Activated T-helper 1 cell treated with anti-CD3 and anti-CD28 coated beads, Interleukin-12 subunit alpha, Interleukin-12 subunit beta, Interleukin-2, Interleukin-4 antibody, amounts not matched to agents 30 ng/mL and 10 ng/mL and 1 ng/mL, durations not matched to agents 14 hours and 24 hours and 36 hours (primary cell): ENCODE data around the gene MYH6. TPM values are rescaled to one million over a fixed set of nuclear protein-coding genes. Genes with fewer than 3 reads are reported as not detected.
"Not testable (repeated sequence)": the region's sequence is repeated elsewhere in the genome, so short reads cannot be mapped to it uniquely, and the experiment has no call there.

Experiments
- DNase-seq: peaks from one replicate; pipeline ENCODE4 v3.0.0; 2021; ENCODE audit warnings: low spot score
- H3K27ac Mint-ChIP-seq: one replicate; pipeline ENCODE4 v1.8.0; 2021; ENCODE audit warnings: mild to moderate bottlenecking, mixed read lengths
- H3K27me3 Mint-ChIP-seq: one replicate; pipeline ENCODE4 v1.8.0; 2022; ENCODE audit warnings: mild to moderate bottlenecking, moderate library complexity, mixed read lengths; ENCODE audit not compliant: insufficient read depth
- H3K36me3 Mint-ChIP-seq: one replicate; pipeline ENCODE4 v1.8.0; 2021; ENCODE audit warnings: low read depth, mixed read lengths
- H3K4me1 Mint-ChIP-seq: one replicate; pipeline ENCODE4 v1.8.0; 2021; ENCODE audit warnings: low read depth, mixed read lengths
- H3K4me3 Mint-ChIP-seq: one replicate; pipeline ENCODE4 v1.8.0; 2021; ENCODE audit warnings: mild to moderate bottlenecking, moderate library complexity, mixed read lengths
- H3K9me3 Mint-ChIP-seq: one replicate; pipeline ENCODE4 v1.8.0; 2021; ENCODE audit warnings: mixed read lengths
- intact Hi-C: fragments of 100-400 bp; cut with micrococcal nuclease; formaldehyde crosslinking; loops from one replicate; pipeline ENCODE4 v1.15.1; 2024
- total RNA-seq: library from RNA; stranded (reverse); gene quantifications from 2 replicates; pipeline ENCODE4 v1.2.3, GENCODE V29; 2022

The MYH6 gene
- total RNA-seq: 0.52 and 0.59 TPM in 2 replicates

DNA sequence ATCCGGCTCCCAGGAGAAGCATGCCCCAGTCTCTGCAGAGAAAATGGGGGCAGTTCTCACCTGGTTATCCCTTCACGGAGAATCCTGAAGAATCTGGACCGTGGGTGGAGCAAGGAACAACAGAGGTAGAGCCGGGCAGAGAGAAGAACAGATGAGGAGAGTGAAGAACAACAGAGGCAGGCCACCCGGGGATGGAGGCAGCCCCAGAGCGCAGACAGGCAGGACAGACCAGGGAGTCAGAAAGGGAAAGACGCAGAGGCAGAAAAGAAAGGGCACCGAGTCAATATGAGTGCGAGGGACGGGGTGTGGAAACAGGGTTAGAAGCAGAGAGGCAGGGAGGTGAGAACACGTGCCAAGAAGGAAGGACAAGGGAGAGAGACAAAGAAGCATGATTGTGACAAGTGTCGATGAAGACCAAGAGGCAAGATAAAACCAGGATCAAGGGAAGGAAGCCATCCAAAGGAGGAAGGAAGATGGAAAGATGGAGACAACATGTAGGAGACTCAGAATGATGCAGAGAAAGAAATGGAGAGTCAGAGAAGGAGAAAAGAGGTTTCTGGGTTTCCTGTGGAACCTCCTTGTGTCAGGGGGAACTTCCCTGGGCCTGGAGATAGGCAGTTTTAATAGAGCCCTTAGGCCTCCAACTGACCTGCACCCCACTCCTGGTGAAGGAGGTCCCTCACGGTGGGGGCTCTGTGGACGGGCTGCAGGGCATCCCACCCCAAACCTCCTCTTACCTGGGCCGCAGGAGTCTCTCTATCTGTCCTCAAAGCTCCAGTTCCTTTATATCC is at the start of gene MYH6:
MYH6 (minus strand) TSS at position 758 of the 791 bp plus-strand sequence. CDS start 1,050 bp downstream, outside the sequence.
- Mint-ChIP-seq H3K36me3 (no peaks in the 10 kb centered on the region), H3K27me3 (peaks cover 5% of the 10 kb centered on the region), H3K9me3 (no peaks in the 10 kb centered on the region), H3K4me1 (peaks cover 10% of the 10 kb centered on the region), H3K27ac (peak within 1 kb of the TSS; percentile 15), H3K4me3 (no peak within 1 kb of the TSS)
- intact Hi-C loops: no loop called here
- DNase-seq: no peak

DNA sequence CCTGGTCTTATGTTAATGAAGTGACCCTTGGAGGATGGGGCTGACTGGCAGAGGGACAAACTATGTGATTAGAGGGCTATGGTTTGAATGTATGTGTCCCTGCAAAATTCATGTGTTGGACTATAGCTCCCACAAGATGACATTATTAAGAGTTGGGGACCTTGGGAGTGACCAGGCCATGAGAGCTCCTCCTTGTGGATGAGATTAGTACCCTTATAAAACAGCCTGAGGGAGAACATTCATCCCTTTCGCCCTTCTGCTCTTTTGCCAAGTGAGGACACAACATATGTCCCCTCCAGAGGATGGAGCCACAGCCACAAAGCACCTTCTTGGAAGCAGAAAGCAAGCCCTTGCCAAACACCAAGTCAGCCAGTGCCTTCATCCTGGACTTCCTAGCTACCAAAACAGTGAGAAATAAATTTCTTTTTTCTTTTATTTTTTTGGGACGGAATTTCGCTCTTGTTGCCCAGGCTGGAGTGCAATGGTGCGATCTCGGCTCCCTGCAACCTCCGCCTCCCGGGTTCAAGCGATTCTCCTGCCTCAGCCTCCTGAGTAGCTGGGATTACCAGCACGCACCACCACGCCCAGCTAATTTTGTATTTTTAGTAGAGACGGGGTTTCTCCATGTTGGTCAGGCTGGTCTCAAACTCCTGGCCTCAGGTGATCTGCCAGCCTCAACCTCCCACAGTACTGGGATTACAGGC is 49.0 kb upstream of the MYH6 start:
- intact Hi-C loops, H3K9me3 Mint-ChIP-seq, H3K27ac Mint-ChIP-seq, H3K4me3 Mint-ChIP-seq, H3K36me3 Mint-ChIP-seq, H3K4me1 Mint-ChIP-seq, DNase-seq: not testable (repeated sequence)
- peaks cover 33% of the 10 kb centered on the region for H3K27me3 Mint-ChIP-seq

DNA sequence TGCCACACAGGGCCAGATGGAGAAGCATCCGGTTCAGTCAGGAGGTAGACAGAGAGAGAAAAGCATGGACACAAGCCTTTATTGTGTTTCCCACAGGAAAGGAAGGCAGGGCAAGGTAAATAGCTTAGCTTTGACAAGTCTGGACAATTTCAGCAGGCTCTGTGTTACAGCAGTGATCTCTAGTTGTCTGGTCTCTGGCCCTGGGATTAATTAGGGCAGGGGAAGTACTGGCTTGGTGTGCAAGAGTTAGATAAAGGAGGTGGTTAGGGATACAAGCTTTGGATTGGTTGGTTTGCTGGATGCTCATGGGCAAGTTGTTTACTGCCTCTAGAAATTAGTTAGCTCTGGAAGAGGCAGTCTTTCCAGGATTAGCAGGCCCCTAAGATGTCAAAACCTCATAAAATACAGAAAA is 46.4 kb upstream of the MYH6 start:
- DNase-seq: no peak
- Mint-ChIP-seq H3K27me3 (peaks cover 30% of the 10 kb centered on the region), H3K4me3 (no peak overlapping the region), H3K4me1 (no peaks in the 10 kb centered on the region), H3K9me3 (no peaks in the 10 kb centered on the region), H3K36me3 (no peaks in the 10 kb centered on the region), H3K27ac (no peak overlapping the region)
- intact Hi-C loops: no loop called here

DNA sequence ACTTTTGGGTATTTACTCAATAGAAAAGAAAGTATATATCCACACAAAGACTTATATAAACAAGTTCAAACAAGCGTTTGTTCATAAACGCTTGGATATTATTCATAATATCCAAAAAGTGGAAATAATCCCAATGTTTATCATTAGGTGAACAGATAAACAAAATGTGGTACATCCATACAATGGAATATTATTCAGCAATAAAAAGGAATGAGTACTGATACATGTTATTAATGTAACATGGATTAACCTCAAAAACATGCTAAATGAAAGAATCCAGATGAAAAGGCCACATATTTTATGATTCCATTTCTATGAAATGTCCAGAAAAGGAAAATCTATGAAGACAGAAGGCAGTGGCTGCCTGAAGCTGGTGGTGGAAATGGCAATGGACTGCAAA is 44.2 kb upstream of the MYH6 start:
- Mint-ChIP-seq H3K27ac (no peak overlapping the region), H3K36me3 (peaks cover 2% of the 10 kb centered on the region), H3K4me3 (no peak overlapping the region), H3K4me1 (no peaks in the 10 kb centered on the region), H3K27me3 (peaks cover 17% of the 10 kb centered on the region), H3K9me3 (no peaks in the 10 kb centered on the region)
- intact Hi-C loops: no loop called here
- no peak for DNase-seq

DNA sequence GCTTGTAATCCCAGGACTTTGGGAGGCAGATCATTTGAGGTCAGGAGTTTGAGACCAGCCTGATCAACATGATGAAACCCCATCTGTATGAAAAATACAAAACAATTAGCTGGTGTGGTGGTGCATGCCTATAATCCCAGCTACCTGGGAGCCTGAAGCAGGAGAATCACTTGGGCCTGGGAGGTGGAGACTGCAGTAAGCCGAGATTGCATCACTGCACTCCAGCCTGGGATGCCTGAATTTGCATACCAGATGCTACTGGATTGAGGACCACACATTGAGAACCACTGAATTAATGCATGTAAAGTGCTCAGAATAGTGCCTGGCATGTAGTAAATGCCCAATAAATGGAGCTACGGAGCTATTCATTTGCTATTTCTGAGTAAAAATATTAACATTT is 42.3 kb upstream of the MYH6 start:
- no peaks in the 10 kb centered on the region for H3K4me1 Mint-ChIP-seq
- no peaks in the 10 kb centered on the region for H3K9me3 Mint-ChIP-seq
- H3K27ac Mint-ChIP-seq: no peak overlapping the region
- H3K36me3 Mint-ChIP-seq: peaks cover 2% of the 10 kb centered on the region
- no peak overlapping the region for H3K4me3 Mint-ChIP-seq
- H3K27me3 Mint-ChIP-seq: peaks cover 17% of the 10 kb centered on the region
- no peak for DNase-seq
- intact Hi-C loops: no loop called here

DNA sequence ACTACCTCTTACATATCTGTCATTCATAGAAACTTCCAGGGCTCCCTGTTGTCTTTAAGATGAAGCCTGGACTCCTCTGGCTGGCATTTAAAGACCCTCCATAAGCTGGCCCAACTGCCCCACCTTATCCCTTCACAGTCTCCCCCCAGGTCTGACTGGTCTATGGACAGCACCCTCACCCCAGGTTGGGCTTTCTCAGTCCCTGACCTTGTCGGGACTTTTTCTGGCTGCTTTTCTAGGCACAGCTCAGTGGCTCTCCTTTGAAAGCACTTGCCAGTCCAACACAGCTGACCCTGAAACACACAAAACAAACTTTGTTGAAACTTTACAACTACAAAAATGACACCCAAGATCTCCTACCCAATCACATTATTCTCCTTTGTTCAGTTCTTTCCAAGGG is 41.2 kb upstream of the MYH6 start:
- peaks cover 16% of the 10 kb centered on the region for H3K27me3 Mint-ChIP-seq
- H3K4me3 Mint-ChIP-seq: no peak overlapping the region
- H3K4me1 Mint-ChIP-seq: no peaks in the 10 kb centered on the region
- intact Hi-C loops: no loop called here
- peaks cover 2% of the 10 kb centered on the region for H3K36me3 Mint-ChIP-seq
- H3K27ac Mint-ChIP-seq: no peak overlapping the region
- H3K9me3 Mint-ChIP-seq: no peaks in the 10 kb centered on the region
- DNase-seq: no peak

DNA sequence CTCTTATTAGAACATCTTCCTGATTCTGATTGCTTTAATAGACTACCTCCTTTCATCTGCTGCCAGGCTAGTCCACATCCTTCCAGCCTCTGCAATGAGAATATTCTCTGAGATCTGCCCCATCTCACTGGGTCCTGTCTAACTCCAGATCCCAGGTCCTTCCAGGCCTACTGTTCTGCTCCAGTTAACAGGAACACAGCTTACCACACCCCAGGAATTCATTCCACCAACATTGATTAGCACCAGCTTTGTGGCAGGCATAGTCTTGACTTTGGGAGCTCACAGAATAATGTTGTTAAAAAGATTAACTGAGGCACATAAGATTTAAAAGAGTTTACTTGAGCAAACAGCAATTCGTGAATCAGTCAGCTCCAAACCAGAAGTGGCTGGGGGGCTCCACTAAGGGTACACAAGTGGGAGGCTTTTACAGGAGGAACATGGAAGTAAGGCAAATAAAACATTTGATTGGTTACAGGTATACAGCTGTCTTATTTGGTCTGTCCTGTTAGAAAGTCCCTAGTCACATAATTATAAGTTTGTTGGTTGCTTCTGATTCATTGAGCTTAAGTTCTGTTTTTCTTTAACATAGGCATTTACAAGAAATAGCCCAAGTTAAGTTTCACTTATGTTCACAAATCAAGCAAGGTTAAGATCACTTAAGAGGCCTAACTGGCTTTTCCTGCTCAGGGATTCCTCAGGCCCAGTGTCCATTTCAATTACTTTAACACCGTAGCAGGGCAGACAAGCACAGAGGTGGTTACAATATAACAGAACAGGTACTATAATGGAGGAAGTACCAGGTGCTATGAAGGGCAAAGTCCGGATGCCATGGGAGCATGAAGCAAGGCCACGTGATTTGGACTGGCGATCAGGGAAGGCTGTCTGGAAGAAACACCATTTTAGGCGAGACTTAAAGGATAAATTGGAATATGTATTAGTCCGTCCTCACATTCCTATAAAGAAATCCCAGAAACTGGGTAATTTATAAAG is 39.6 kb upstream of the MYH6 start:
- Mint-ChIP-seq H3K9me3 (no peaks in the 10 kb centered on the region), H3K4me1 (no peaks in the 10 kb centered on the region), H3K27me3 (peaks cover 18% of the 10 kb centered on the region), H3K27ac (no peak overlapping the region), H3K36me3 (peaks cover 2% of the 10 kb centered on the region), H3K4me3 (no peak overlapping the region)
- no peak for DNase-seq
- intact Hi-C loops: no loop called here

DNA sequence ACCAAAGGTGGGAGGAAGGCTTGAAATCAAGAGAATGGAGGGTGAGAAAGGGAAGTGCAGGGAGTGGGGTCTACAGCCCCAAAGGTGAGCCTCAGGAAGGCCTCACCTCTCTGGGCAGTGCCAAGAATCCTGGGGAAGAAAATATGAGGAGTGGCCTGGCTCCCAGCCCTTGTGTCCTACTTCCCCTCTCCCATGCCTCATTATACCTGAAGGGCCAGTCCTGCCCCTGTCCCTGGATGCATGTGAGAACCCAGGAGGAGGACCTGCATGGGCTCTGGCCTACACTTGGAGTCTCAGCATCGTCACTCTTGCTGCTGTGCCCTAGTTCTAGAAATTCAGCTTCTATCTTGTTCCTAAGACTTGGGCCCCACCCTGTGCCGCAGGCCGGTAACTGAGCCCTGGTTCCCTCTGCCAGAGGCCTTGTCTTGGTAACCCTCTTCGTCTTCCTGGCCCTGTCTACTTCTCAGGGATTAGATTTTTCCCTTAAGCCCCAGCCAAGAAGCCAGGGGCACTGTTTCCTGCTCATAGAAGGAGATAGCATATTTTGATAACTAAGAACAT is 38.3 kb upstream of the MYH6 start:
- Mint-ChIP-seq H3K9me3 (no peaks in the 10 kb centered on the region), H3K27ac (no peak overlapping the region), H3K27me3 (peaks cover 12% of the 10 kb centered on the region), H3K36me3 (peaks cover 2% of the 10 kb centered on the region), H3K4me3 (no peak overlapping the region), H3K4me1 (no peaks in the 10 kb centered on the region)
- DNase-seq: no peak
- intact Hi-C loops: no loop called here

DNA sequence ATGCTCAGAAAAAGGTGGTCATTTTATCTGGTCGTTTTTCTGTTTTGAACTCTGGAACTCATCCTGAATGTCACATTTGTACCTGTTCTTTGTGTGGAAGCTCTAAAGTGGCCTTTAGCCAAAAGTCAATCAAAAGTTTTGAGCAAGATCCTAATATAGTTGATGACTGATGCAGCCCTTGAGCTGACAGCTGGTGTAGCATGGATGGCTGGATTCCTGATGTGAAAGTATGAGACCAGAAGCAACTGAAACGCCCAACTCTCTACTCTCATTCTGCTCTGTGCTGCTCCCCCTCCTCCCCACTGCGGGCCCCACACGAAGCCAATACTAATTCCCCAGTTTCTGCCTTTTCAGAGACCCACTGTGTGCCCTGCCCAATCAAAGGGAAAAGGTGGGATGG is 37.7 kb upstream of the MYH6 start:
- no peak for DNase-seq
- H3K27me3 Mint-ChIP-seq: peaks cover 7% of the 10 kb centered on the region
- peaks cover 2% of the 10 kb centered on the region for H3K36me3 Mint-ChIP-seq
- intact Hi-C loops: no loop called here
- H3K9me3 Mint-ChIP-seq: no peaks in the 10 kb centered on the region
- H3K4me3 Mint-ChIP-seq: no peak overlapping the region
- no peak overlapping the region for H3K27ac Mint-ChIP-seq
- peaks cover 4% of the 10 kb centered on the region for H3K4me1 Mint-ChIP-seq

DNA sequence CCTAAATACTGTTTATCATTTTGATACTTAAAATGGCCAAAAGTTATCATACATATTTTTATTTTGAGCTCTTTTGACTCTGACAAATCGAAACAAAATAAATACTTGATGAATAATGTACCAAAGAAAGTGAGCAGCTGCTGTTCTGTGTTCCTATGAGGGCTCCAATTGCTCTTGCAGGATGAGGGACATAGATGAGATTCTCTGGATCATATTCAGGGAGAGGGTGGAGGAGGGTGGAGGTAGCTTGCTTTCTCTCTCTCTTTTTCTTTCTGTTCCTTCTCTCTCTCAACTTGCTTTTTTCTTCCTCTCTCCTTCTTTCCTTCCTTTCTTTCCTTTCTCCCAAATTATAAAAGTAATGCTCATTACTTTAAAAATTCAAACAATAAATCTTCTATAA is 36.2 kb upstream of the MYH6 start:
- H3K27me3 Mint-ChIP-seq: peaks cover 6% of the 10 kb centered on the region
- H3K4me1 Mint-ChIP-seq: peaks cover 4% of the 10 kb centered on the region
- peaks cover 2% of the 10 kb centered on the region for H3K36me3 Mint-ChIP-seq
- H3K27ac Mint-ChIP-seq: no peak overlapping the region
- intact Hi-C loops: no loop called here
- no peak for DNase-seq
- H3K9me3 Mint-ChIP-seq: no peaks in the 10 kb centered on the region
- no peak overlapping the region for H3K4me3 Mint-ChIP-seq

DNA sequence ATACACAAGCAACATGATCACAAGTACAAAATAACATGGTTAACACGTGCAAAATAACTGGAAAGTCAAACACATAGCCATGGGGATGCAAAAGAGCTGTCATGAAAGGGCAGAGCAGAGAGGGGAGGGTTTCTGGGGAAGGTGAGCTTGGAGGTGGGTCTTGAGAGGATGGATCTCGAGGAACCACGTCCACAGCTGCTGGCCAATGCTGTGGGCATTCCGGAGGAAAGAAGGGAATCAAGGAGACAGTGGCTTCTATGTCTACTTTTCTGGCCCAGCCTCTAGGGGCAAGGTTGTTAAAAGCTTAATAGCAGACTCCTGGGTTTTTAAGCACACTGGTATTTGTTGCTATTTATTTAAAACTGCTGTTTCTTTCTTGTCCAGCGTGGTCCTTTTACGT is 35.8 kb upstream of the MYH6 start:
- DNase-seq: no peak
- Mint-ChIP-seq H3K36me3 (peaks cover 2% of the 10 kb centered on the region), H3K27me3 (peaks cover 6% of the 10 kb centered on the region), H3K9me3 (no peaks in the 10 kb centered on the region), H3K27ac (no peak overlapping the region), H3K4me1 (peaks cover 4% of the 10 kb centered on the region), H3K4me3 (no peak overlapping the region)
- intact Hi-C loops: no loop called here

DNA sequence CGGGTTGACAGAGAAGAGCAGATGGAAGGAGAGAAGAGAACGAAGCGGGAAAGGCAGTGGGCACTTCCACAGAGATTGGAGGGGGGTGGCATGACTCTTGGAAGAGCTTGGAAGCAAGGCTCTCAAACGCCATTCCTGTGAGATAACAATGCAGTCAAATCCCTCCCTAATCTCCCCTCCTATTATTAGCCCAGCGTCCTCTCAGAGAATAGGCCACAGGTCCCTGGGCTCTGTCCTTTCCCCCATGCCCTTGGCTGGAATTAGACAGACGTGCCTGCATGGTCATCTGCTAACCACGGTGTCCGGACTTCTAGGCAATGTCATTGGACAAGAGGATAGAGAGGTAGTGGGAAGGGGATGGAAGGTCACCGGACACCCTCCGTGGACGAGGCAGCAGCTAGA is 35.3 kb upstream of the MYH6 start:
- no peak for DNase-seq
- Mint-ChIP-seq H3K36me3 (peaks cover 2% of the 10 kb centered on the region), H3K27me3 (peaks cover 6% of the 10 kb centered on the region), H3K27ac (no peak overlapping the region), H3K4me3 (no peak overlapping the region), H3K4me1 (peaks cover 4% of the 10 kb centered on the region), H3K9me3 (no peaks in the 10 kb centered on the region)
- intact Hi-C loops: no loop called here
